Fibroblast of skin of right quadriceps (primary cell): Measurements from ENCODE around the gene TSACC.
"Not testable (repeated sequence)": the region's sequence is repeated elsewhere in the genome, so short reads cannot be mapped to it uniquely, and the experiment has no call there.

ENCODE experiments used
- DNase-seq: peaks from one replicate; pipeline ENCODE4 v3.0.0-alpha.2; 2013

The TSACC gene

DNA sequence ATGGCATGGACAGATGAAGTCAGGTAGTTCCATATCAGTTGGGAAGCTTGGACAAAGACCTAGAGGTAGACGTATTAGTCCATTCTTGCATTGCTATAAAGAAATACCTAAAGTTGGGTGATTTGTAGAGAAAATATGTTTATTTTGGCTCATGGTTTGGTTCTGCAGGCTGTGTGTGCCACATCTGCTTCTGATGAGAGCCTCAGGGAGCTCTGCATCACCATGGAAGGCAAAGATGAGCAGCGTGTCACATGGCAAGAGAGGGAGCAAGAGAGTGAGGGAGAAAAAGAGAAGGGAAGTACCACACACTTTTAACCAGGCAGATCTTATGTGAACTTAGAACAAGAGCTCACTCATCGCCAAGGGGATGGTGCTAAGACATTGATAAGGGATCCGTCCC is 9.0 kb downstream of the TSACC start:
- DNase-seq = peak; percentile 79

- DNase-seq = not testable (repeated sequence)
Measured at GRCh38 chr1:156352481-156352880, 14.2 kb downstream of the TSACC start.

DNA sequence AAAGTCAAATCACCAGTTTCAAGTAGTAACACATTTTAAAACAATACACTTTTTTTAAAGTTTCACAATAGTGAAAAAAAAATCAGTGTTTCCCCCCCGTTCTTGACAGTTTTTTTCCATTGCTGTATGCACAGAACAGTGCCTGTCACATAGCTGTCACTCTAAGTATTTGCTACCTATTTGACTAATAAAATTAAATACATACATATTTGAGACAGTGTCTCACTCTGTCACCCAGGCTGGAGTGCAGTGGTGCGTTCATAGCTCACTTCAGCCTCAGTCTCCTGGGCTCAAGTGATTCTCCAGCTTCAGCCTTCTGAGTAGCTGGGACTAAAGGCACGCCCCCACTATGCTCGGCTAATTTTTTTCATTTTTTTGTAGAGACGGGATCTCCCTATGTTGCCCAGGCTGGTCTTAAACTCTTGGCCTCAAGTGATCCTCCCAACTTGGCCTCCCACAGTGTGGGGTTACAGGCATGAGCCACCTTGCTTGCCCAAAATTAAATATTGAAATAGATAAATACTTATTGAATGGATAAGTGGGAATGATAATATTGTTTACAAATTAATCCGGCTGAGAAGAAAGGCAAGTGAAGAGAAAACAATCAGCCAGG is 18.0 kb downstream of the TSACC start:
- no peak for DNase-seq

- DNase-seq = peak; percentile 22
Measured at GRCh38 chr1:156356875-156357534, 18.7 kb downstream of the TSACC start.

DNA sequence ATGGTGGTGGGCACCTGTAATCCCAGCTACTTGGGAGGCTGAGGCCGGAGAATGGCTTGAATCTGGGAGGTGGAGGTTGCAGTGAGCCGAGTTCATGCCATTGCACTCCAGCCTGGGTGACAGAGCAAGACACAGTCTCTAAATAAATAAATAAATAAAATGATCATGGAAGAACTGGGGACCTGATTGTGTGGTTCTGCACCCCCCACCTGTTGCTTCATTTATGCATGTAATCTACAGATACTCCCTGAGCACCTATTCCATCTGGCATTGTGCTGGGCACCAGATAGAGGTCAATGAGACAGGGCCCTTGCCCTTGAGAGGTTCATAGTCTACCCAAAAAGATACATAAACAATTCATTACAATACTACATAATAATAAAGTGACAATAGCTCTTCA is 19.7 kb downstream of the TSACC start:
- DNase-seq = no peak

DNA sequence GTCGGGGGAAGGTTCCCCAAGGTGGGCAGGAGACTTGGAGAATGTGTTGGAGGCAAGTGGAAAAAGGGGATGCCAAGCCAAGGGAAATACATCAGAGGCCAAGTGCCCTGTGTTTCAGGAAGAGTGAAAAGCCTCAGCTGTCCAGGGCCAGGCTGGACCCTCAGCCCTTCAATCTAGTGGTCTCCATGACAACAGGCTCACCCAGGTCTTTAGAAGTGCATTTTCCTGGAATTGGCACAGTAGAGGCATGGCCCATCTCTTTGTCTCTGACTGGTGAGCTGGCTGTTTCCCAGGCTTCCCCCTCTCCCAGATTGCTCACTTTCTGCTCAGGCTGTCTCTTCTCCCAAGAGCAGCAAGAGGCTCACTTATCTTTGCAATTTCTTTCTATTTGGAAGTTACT is 20.3 kb downstream of the TSACC start:
- no peak for DNase-seq

DNA sequence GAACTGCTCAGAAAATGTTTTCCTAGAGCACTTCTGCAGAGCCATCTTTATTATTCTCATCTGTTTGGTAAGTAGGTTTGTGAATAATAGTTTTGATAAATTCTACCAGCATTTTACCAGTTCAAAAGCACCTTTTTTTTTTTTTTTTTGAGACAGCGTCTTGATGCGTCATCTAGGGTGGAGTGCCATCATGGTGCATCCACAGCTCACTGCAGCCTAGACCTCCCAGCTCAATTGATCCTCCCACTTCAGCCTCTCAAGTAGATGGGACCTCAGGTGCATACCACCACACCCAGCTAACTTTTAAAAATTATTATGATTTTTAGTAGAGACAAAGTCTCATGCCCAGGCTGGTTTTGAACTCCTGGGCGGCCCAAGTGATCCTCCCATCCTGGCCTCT is 20.9 kb downstream of the TSACC start:
- DNase-seq = no peak

GRCh38 chr1:156359973-156360372 is 21.6 kb downstream of the TSACC start:
- peak; percentile 23 for DNase-seq

- DNase-seq = no peak
Measured at GRCh38 chr1:156360534-156360933, 22.2 kb downstream of the TSACC start.

GRCh38 chr1:156365754-156366153 is 27.4 kb downstream of the TSACC start:
- no peak for DNase-seq

DNA sequence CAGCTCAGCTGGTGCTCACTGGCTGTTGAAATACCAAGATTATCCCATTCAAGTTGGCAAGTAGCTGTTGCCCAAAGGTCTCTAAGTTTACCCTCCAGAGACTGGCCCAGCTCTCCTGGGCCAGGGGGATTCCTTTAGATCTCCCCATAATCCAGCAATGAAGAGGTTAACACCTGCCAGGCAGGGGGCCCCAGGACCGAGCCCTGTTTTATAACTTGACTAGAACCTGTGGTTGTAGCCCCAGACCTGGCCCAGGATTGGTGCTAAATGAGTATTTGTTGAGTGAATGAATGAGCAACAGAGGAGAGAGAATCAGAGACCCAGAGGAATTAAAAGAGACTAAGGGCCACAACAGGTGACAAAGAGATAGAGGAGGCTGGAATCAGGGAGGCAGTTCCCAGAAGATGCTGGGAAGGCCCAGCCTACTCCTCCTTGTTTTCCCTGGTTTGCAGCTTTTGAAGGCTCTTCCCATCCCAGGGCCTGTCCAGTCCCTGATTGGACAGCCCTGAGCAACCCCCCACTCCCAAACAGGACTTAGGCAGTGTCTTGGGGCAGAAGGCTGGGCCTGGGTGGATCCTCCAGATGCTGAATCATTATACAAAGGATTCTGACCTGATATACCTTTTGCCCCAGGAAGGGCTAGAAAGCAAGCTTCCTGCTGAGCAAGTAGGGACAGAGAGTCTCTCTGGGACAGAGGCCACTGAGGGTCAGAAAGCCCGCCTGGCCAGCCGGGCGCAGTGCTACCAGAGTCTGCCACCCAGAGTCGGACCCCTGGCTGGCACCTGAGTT is 28.2 kb downstream of the TSACC start:
- no peak for DNase-seq

GRCh38 chr1:156367383-156368156 is 29.2 kb downstream of the TSACC start:
- no peak for DNase-seq

GRCh38 chr1:156368157-156368658 is 29.9 kb downstream of the TSACC start:
- no peak for DNase-seq

DNA sequence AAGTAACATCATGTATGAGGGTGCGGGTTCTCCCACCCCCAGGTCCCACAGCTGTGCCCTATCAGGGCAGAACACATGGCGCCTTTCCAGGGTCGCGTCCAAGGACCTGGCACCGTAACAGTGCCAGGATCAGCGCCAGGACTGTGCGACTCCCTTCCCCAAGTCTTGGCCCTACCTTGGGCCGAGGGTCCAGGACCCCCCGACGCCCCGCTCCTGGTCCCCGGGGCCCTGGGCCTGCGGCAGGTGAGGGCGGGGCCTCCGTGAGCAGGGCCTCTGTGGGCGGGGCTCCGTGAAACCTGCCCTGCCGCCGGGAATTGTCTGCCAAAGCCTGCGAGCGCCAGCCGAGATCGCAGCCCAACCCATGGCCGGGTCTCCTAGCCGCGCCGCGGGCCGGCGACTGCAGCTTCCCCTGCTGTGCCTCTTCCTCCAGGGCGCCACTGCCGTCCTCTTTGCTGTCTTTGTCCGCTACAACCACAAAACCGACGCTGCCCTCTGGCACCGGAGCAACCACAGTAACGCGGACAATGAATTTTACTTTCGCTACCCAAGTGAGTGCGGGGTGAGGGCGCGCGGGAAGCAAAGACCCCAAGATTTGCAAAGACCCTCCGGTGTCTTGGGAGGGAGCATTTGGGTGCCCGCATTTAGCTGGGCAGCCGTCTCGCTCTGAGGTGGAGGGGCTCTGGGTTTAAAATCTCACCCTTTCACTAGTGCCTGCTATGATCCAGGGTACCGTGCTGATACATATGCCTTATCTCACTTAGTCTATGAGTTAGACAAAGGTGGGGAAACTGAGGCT is 30.8 kb downstream of the TSACC start, which contains the start of gene RHBG:
Gene RHBG, plus strand, starts transcription at position 323 of the 796 bp plus-strand sequence. Its CDS starts 39 bp downstream, at position 362.
- no peak for DNase-seq

DNA sequence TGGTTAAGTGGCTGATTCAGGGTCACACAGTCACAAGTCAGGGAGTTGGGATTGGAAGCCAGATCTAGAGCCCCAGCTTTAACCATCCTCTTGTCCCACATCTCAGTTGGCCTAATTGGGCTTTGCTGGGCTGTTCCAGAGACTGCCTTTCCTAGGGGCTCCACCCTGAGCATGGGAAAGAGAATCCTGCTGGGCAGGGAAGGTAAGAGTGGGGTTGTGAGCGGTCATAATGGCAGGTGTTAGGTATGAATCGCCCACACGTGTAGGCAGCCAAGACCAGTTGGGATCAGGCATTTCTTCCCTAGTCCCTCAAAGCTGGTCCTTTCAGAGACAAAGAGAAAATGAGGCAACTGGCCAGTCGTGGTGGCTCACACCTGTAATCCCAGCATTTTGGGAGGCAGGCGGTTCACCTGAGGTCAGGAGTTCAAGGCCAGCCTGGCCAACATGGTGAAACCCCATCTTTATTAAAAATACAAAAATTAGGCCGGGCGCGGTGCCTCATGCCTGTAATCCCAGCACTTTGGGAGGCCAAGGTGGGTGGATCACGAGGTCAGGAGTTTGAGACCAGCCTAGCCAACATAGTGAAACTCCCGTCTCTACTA is 31.5 kb downstream of the TSACC start:
- DNase-seq = not testable (repeated sequence)

- DNase-seq = peak; percentile 9
Measured at GRCh38 chr1:156371553-156372264, 33.4 kb downstream of the TSACC start.

DNA sequence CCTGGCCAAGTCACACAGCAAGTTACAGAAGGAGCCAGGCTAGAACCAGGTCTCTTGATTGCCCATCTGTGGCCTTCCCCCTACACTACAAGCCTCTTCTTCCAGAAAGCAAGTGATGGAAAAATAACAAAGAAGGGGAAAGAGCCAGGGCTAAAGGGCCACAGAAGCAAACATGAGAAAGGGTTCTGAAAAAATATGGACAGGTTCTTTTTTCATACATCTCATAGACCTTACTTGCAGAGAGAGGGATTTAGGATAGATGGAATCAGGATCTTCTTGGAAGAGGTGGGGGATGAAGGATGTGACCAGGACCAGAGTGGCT is 33.9 kb downstream of the TSACC start:
- DNase-seq = no peak

GRCh38 chr1:156372876-156373275 is 34.5 kb downstream of the TSACC start:
- no peak for DNase-seq

DNA sequence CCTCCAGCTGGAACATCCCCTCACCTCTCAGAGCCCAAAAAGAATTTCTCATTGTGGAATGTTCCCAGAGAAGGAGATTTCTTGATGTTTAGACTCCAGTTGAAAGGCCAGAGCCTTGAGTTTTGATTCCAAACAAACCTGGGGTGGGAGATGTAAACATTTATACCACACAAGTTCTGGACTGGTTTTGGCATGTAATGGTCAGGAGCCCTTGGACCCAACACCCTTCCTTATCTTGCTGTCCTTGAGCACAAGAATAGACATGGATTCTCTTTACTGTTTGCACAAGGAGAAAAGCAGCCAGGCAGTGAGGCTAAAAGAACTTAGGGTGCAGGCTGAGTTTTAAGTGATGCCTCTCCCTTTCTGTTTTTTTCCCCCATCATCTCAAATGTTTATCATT is 35.2 kb downstream of the TSACC start:
- no peak for DNase-seq

DNA sequence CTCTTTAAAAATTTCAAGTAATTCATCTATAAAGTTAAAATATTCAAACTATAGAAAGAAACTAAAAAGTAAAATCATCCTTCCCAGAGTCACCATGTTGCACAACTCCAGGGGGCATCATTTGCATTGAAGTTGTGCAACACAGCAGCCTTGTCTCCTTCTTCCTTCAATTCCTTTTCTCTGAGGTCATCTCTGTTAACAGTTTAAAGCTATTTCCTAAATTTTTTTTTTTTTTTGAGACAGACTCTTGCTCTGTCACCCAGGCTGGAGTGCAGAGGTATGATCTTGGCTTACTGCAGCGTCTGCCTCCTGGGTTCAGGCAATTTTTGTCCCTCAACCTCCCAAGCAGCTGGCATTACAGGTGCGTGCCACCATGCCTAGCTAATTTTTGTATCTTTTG is 37.8 kb downstream of the TSACC start:
- DNase-seq = peak; percentile 38
